Stimulated activated CD4-positive, alpha-beta T cell treated with anti-CD3 and anti-CD28 coated beads, Interleukin-2, amount 100 ng/mL, for 24 hours (primary cell): ENCODE results near the gene CTSA.
"Not testable (repeated sequence)": the region's sequence is repeated elsewhere in the genome, so short reads cannot be mapped to it uniquely, and the experiment has no call there.

Source experiments
- DNase-seq, 2 donors: peaks; one replicate each; pipeline ENCODE4 v3.0.0-alpha.2; 2020

CTSA gene

DNA sequence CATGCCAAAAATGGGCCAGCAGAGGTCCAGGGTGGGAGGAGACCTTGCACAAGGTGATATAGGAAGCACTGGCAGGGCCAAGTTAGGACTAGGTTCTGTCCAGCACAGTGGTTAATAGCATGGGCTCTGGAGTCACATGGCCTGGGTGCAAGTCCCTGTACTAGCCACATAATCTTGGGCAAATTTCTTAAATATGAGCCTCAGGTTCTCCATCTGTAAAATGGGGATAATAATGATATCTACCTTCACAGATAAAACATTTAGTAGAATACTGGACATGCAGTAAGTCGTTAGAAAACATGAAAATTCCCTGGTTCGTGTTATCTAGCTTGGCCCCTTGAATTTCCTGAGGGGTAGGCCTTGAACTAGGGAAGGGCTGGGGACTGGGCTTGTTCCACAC, 6.2 kb downstream of the CTSA start:
- DNase-seq = no peak

DNA sequence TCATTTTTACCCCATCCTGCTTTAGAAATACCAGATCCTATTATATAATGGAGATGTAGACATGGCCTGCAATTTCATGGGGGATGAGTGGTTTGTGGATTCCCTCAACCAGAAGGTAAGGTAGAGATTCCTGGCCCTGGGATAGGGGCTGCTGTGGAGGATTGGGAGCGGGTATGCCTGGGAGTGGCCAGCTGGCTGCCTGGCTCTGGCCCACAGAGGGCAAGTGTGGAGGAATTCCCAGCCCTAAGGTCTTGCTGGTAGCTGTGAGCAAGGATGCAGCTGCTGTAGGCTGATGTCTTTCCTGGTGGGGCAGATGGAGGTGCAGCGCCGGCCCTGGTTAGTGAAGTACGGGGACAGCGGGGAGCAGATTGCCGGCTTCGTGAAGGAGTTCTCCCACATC, 6.6 kb downstream of the CTSA start:
- no peak for DNase-seq

DNA sequence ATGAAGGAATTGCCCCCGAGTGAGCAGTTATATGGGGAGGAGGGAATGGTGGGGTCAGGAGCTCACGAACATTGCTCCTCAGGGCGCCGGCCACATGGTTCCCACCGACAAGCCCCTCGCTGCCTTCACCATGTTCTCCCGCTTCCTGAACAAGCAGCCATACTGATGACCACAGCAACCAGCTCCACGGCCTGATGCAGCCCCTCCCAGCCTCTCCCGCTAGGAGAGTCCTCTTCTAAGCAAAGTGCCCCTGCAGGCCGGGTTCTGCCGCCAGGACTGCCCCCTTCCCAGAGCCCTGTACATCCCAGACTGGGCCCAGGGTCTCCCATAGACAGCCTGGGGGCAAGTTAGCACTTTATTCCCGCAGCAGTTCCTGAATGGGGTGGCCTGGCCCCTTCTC, 7.2 kb downstream of the CTSA start:
- DNase-seq = no peak

DNA sequence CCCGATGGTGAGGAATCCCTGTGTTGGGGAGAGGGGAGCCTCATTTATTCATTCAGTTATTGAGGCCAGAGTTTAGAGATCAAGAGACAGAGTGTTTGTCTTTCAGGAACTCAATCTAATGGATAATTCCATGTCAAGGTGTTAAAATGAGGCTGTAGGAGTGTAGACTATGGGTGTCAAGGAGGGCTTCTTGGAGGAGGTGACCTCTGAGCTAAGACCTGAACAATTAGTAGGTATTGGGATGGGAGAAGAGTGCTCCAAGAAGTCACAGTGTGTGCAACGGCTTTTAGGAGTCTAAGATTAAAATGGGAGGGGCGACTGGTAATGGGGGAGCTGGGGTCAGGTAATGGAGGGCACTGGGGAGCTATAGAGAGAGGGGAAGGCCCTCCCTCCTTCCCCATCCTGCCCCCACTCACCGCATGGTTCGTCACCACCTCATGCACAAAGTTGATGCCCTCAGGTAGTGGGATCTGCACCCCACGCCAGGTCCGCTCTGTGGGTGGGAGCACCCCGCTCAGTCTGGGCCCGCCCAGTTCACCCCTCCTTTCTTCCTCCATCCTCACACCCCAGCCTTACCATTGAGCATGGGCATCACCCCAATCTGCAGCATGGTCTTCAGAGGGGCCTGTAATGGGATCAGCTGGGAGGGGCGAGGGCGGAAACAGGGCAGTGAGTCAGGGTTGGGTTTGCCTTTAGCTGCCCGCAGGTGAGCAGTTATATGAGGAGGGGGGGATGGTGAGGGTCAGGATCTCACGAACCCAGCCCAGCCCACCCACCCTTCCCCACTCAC, 8.1 kb downstream of the CTSA start:
- no peak for DNase-seq

DNA sequence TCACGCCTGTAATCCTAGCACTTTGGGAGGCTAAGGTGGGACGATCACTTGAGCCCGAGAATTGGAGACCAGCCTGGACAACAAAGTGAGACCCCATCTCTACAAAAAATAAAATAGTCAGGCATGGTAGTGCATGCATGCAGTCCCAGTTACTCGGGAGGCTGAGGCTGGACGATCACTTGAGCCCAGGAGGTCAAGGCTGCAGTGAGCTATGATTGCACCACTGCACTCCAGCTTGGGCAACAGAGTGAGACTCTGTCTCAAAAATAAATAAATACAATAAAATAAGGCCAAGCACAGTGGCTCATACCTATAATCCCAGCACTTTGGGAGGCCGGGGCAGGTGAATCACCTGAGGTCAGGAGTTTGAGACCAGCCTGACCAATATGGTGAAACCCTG, 10.2 kb downstream of the CTSA start:
- DNase-seq = not testable (repeated sequence)

DNA sequence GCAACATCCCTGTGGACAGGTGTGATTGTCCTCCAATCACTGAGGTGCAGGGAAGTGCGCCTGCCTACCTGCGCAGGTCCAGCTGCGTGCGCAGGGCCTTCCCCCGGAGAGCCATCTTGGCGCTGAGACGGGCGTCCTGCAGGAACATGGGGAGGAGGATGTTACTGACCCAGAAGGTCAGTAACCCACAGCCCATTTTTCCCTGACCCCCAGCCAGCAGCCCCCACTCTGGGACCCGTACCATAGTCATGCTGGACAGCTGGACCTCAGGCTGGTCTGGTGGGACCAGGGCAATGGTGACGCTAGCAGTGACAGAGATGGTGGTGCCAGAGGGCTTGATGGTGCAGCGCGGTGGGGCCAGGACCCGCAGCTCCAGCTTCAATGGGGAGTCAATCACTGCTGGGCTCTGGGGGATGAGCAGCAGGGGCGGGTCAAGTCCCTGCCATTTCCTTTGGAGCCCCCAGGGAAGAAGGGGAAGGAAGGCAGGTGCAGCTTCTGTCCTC, 11.1 kb downstream of the CTSA start:
- DNase-seq = no peak

DNA sequence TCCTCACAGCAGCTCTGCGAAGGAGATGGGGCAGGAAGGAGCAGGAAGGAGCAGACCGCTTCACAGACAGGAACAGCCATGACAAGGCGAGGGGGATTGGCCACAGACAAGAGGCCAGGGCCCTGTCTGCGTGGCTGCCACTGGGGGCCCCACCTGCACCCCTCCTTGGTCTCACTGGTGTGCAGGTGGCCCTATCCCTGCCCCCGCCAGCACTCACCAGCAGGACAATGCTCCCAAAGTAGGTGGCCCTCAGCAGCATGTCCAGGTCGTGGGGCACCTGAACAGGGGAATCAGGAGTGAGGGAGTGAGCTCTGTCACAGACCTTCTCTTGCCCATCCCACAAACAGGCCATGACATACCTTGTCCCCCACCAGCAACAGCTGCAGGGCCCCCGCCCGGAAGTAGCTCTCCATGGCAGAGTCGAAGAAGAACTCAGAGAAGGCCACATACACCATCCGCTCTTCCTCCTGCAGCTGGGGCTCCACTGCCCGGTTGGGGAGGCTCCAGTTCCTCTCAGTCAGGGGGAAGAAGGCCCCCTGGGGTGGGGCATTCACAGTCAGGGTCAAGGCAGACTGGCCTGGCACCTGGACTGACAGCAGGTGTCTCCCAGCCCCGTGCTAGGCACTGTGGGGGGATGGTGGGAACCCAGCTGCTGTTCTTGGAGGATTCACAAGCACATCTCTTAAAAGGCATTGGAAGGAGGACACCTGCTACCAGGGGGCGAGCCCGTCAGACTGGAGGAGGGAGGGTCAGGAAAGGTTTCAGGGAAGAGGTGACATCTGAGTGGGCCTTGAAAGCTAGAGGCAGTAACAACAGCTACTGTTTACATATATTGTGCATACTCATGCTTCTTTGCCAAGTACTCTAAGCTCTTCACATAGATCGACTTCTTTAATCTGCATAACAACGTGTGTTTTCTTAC, 13.7 kb downstream of the CTSA start:
- no peak for DNase-seq

DNA sequence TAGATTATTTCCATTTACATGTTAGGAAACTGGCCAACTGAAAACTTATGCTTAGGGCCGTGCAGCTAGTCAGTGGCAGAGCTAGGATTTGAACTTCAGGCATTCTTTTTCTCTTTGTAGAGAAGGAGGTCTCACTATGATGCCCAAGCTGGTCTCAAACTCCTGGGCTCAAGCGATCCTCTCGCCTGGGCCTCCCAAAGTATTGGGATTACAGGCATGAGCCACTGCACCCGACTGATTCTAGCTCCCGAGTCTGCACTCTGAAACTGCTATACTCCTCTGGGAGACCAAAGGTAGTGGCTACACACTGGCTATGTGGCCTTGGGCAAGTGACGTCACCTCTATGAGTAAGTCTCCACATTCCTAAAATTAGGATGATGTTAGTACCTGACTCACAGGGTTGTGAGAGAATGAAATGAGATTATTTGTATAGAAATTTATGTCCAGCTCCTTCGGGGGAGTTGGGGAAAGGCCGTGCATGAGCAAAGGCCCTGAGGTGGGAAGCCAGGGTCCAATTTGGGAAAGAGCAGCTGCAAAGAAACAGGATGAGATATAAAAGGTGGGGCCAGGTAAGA, 14.5 kb downstream of the CTSA start:
- DNase-seq = no peak

DNA sequence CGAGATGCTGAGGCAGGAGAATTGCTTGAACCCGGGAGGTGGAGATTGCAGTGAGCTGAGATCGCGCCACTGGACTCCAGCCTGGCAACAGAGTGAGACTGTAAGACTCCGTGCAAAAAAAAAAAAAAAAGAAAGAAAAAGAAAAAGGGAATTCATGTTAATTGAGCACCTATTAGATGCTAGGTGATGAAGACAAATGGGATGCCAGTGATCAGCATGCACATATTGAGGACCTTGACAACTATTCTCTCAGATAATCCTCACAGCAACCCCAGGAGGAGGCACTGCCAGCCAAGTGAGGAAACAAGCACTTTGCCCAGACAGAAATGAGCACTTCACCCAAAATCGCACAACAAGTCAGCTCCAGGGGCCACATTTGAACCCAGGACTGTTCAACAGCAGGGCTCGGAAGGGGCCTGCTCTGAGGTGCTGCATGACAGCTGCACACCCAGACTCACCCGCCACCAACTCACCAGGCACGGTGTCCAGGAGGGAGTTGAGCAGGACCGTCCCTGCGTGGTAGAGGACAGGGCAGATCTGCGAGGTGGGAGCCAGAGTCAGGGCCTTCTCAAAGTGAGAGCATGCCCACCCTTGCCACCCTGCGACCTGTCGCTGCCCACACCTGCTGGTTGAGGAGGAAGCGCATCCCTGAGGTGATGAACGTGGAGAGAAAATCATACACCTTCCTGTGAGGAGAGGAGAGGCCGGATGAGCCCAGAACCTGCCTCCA, 16.2 kb downstream of the CTSA start:
- DNase-seq = no peak

DNA sequence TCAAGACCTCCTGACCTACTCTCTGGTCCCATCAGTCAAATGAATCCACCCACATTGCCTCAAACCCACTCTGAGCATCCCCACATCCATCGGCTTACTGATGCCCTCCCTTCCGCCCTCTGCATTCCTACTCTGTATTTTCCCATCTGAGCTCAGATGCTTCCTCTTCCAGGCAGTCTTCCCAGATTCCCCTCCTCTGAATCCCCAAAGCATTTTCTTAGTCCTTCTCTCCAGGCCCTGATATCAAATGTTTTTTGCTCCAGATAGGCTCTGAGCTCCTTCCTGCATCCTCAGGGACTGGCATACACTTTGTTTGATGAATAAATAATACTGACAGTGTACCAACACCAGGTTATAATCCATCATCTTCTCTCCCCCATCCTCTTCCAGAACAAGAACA, 16.9 kb downstream of the CTSA start:
- no peak for DNase-seq

DNA sequence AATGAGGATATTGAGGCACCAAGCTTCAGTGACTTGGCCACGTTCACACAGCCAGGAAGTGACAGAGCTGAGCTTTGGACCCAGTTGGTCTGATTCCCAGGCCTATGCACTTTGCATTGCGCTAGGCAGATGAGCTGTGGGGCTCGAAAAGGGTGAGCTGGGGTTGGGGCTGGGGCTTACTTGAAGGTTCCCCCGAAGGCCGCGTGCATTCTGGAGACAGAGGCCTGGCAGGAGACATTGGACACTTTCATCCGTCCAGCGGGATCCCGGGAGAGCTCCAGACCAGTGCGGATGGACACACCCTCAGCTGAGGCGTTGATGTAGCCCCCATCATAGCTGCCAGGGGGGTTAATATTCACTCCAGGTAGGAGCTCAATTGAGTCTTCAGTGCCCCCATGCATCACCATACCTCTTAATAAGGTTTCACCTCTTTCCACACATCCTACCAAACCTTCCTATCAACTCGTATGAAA, 18.2 kb downstream of the CTSA start:
- DNase-seq = no peak

DNA sequence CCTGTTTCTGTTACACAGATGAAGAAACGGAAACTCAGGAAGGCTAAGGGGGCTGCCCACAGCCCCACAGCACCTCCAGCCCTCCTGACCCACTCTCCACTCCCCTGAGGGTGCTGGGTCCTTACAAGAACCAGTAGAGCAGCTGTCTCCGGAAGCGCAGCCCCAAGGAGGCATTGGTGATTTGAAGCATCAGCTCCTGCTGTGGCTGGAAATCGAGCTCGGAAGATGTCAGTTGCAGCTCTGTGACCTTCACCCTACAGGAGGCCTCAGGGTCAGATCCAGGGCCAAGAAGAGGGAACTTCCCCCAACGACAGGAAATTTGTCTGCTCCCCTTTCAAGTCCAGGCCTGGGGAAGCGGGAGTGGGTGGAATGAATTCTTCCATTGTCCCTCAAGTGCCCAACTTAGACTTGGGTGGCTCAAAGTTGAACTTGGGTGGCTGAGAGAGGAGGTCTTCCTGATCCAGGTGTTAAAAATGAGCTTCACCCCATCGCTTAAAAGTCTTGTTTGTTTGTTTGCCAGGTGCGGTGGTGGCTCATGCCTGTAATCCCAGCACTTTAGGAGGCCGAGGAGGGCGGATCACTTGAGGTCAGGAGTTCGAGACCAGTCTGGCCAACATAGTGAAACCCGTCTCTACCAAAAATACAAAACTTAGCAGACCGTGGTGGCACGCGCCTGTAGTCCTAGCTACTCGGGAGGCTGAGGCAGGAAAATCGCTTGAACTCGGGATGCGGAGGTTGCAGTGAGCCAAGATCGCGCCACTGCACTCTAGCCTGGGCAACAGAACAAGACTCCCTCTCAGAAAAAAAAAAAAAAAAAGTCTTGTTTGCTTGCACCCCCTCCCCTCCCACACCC, 18.9 kb downstream of the CTSA start:
- DNase-seq = no peak

DNA sequence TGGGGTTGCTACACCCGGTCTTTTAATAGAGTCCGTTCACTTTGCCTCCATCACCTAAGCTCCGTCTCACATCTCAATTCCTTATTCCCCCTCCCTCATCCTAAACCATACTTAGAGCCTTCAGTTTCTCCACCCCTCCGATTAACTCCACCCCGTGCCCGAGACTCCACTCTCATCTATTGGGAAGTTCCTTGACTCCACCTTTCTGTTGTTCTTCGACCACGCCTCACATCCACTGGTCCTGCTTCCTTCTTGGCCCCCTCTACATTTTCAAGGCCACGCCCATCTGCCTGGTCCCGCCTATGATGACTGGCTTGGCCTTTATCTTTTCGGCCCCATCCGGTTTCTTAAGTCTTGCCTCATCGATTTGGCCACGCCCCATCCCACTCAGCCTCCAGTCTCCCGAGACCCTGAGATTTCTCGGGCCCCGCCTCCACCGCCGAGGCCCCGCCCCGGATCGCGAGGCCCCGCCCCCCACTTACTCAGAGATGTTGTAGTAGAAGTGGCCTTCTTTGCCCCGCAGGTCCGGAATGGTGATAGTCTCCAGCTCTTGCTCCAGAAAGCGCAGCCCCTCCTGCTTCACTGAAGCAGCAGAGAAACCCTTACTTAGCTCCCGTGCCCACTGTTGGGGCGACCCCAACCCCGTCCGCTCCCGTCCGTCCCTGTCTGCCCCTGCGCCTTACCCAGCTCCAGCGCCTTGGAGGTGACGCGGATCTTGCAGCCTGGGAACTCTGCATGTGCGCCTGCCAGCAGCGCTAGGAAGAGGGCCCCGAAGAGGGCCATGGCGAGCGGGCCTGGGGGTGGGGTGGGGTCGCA, 19.7 kb downstream of the CTSA start:
- DNase-seq = peak; percentile 93 to 97

DNA sequence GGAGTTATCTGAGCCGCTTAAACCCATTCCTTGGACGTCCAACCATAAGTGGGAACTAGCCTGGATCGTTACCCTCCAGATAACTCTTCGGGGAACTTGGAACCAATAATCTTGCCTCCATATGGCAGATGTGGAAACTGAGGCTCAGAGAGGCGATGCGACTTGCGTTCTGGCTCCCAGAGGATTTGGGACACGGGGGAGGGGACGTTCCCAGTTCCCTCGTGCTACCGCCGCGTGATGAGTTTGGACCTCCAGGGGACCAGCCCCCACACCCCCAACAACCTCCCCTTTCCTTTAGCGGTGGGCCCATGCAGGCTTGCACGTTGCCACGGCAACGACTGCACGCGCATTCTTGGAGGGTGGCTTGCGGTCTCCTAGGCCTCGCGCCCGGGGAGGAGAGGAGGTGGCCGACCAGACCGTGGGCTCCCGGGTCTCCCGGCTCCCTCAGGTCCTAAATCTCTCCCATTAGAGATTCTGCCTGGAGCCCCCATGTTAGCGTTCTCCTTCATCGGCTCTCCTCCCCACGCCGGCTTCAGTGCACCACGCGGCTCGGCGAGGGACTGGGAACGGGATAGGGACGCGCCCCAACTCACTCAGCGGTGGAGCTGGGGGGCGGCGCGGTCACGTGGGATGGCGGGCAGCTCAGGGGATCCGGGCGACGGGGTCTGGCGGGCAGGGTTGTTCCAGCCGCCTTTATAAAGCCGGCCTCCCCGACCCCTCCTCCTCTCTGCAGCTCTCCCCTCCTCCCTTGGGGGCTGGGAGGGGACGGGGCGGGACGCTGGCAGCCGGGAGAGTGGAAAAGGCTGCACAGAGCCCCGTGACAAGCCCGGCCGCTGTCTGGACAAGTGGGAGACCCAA, 20.6 kb downstream of the CTSA start, which contains the start of gene PLTP:
TSS of gene PLTP (minus strand) at position 670 of the 858 bp plus-strand sequence. CDS start 703 bp downstream, outside the sequence.
- peak; percentile 29 to 38 for DNase-seq

DNA sequence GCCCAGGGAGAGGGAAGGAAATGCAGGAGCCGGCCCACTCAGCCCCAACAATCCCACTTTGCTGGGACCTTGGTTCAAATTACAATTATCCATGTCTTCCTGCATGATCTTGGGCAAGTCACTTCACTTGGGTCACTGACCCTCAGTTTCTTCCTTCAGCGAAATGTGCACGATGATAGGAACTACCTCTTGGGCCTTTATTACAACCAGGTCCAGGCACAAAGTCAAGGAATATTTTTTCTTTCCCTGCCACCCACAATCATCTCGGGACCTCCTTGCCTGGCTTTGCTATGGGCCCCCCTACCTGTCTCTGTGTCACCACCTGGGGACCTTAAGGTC, 21.2 kb downstream of the CTSA start:
- no peak for DNase-seq

DNA sequence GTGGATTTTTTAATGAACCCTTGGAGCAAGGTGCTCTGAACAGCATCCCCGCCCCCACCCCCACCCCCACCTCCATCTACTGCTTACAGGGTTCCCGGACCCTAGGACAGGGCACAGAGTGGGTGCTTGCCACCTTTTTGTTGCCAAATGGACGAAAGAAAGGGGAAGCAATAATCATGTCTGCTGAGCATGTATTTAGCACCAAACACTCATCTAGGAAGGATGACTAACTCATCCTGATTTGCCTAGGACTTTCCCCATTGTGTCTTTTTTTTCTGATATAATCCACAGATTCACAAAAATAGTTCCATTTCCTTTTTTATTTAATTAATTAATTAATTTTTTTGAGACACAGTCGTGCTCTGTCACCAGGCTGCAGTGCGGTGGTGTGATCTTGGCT, 22.0 kb downstream of the CTSA start:
- no peak for DNase-seq

DNA sequence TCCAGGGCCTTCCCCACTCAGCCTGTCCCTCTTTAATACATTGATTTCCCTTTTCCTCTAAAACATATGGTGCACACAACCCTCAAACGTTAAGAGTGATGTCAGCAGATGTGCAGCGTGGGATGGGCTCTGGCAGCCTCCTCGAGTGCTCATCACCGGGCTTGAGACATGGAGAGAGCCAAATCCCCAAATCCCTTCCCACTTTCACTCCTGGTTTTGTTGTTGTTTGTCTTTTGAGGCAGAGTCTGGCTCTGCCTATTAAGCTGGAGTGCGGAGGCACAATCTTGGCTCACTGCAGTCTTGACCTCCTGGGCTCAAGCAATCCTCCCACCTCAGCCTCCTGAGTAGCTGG, 26.6 kb downstream of the CTSA start:
- no peak for DNase-seq

DNA sequence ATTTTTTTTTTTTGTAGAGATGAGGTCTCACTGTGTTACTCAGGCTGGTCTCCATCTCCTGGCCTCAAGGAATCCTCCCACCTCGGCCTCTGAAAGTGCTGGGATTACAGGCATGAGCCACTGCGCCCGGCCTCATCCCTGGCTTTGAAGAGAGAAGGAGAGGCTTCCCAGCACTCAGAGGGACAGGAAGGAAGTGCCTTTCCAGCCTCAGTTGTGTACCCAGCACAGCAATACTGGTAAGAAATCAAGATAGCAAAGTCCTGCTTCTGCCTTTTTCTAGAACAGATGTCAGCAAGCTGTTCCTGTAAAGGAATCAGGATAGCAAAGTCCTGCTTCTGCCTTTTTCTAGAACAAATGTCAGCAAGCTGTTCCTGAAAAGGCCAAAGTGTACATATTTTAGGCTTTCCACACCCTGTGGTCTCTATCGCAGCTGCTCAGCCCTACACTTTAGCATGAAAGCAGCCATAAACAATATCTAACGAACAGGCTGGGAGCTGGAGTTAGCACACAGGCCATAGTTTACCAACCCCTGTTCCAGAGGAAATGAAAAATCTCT, 27.1 kb downstream of the CTSA start:
- no peak for DNase-seq

DNA sequence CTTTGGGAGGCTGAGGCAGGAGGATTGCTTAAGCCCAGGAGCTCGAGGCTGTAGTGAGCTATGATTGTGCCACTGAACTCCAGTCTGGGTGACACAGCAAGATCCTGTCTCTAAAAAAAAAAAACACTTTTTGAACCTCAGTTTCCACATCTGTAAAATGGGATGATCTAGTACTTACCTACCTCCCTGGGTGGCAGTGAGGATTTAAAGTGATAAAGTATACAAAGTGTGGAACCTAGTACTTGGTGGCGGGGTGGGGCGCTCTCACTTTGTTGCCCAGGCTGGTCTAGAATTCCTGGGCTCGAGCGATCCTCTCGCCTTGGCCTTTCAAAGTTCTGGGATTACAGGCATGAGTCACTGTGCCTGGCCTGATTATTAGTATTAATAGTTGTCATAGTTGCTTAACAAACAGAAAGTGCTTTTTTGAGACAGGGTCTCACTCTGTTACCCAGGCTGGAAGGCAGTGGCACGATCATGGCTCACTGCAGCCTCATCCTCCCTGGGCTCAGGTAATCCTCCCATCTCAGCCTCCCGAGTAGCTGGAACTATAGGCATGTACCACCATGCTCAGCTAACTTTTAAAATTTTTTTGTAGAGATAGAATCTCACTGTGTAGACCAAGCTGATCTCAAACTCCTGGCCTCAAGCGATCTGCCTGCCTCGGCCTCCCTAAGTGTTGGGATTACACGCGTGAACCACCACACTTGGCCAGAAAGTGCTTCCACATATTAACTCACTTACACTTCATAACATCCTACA, 27.8 kb downstream of the CTSA start:
- no peak for DNase-seq
